PC-3 (cell line): Measurements from ENCODE around the gene SDR42E1. TPM values are rescaled to one million over a fixed set of nuclear protein-coding genes. Genes with fewer than 3 reads are reported as not detected.

Experiments used
- ATAC-seq: fragments of 200-7000 bp; cut with Tn5 transposase; 2 replicates; pipeline ENCODE4 v1.9.1; 2020; ENCODE audit warnings: mild to moderate bottlenecking, moderate library complexity
- BruUV-seq: library from RNA; stranded (reverse); fragments of 400-500 nt; replicated peaks from 2 replicates; lab custom pipeline; 2021; lab: Mats Ljungman, UMichigan
- CTCF ChIA-PET: fragments of 300-600 bp; sonication (Branson Sonifier 250); formaldehyde crosslinking; loops from one replicate; lab custom pipeline; 2022; ENCODE audit warnings: antibody characterized with exemption; lab: Charles Lee
- POLR2A ChIA-PET: fragments of 300-600 bp; sonication (Branson Sonifier 250); formaldehyde crosslinking; loops from one replicate; lab custom pipeline; 2022; ENCODE audit warnings: antibody characterized with exemption; ENCODE audit not compliant: unreplicated experiment; lab: Charles Lee
- DNase-seq: peaks from one replicate; pipeline ENCODE4 v3.0.0-alpha.2; 2015
- H2AFZ ChIP-seq: fragments of 300-600 bp; sonication (generic); 2 replicates; pipeline ENCODE4 v1.6.0; 2016; ENCODE audit warnings: antibody characterized with exemption, low read length
- H3F3A ChIP-seq: fragments of 300-600 bp; sonication (generic); one replicate; pipeline ENCODE4 v1.6.0; 2017; ENCODE audit warnings: antibody characterized with exemption, low read length, control low read depth, mild to moderate bottlenecking; ENCODE audit not compliant: unreplicated experiment
- H3K27ac ChIP-seq: fragments of 300-600 bp; sonication (generic); 2 replicates; pipeline ENCODE4 v1.5.1; 2016; ENCODE audit warnings: mild to moderate bottlenecking, low read length
- H3K27me3 ChIP-seq: fragments of 300-600 bp; sonication (generic); 2 replicates; pipeline ENCODE4 v1.6.1; 2016; ENCODE audit warnings: low read length, mixed read lengths
- H3K36me3 ChIP-seq: fragments of 300-600 bp; sonication (generic); 2 replicates; pipeline ENCODE4 v1.6.1; 2016; ENCODE audit warnings: low read depth, mixed run types, low read length, mixed read lengths
- H3K4me1 ChIP-seq: fragments of 300-600 bp; sonication (generic); 2 replicates; pipeline ENCODE4 v1.5.1; 2016; ENCODE audit warnings: low read length; ENCODE audit not compliant: insufficient read depth
- H3K4me2 ChIP-seq: fragments of 300-600 bp; sonication (generic); 2 replicates; pipeline ENCODE4 v1.6.0; 2016; ENCODE audit warnings: low read length
- H3K4me3 ChIP-seq: fragments of 300-600 bp; sonication (generic); 2 replicates; pipeline ENCODE4 v1.5.1; 2016; ENCODE audit warnings: mild to moderate bottlenecking, low read length, mixed read lengths
- H3K79me2 ChIP-seq: fragments of 300-600 bp; sonication (generic); 2 replicates; pipeline ENCODE4 v1.6.1; 2017; ENCODE audit warnings: low read length, mixed read lengths
- H3K9ac ChIP-seq: fragments of 300-600 bp; sonication (generic); 2 replicates; pipeline ENCODE4 v1.6.0; 2016; ENCODE audit warnings: mild to moderate bottlenecking, low read length
- H3K9me2 ChIP-seq: fragments of 300-600 bp; sonication (generic); replicated peaks from 2 replicates; pipeline ENCODE4 v1.6.1; 2016; ENCODE audit warnings: mixed run types, low read length, mixed read lengths
- H3K9me3 ChIP-seq: fragments of 300-600 bp; sonication (generic); 2 replicates; pipeline ENCODE4 v1.6.1; 2016; ENCODE audit warnings: low read length, mixed read lengths
- H4K20me1 ChIP-seq: fragments of 300-600 bp; sonication (generic); 2 replicates; pipeline ENCODE4 v1.6.1; 2016; ENCODE audit warnings: low read length, mixed read lengths
- EZH2 ChIP-seq: fragments of 300-600 bp; sonication (generic); IDR thresholded peaks from one replicate; pipeline ENCODE4 v1.6.1; 2017; ENCODE audit warnings: antibody characterized with exemption, mild to moderate bottlenecking, low read length; ENCODE audit not compliant: unreplicated experiment
- EZH2phosphoT487 ChIP-seq: fragments of 300-600 bp; sonication (generic); IDR thresholded peaks from 2 replicates; pipeline ENCODE4 v1.6.1; 2018; ENCODE audit warnings: mild to moderate bottlenecking, antibody characterized with exemption, low read length, borderline replicate concordance
- intact Hi-C: fragments of 100-400 bp; cut with micrococcal nuclease; formaldehyde crosslinking; loops from 2 replicates; pipeline ENCODE4 v1.9.0; 2023
- total RNA-seq: library from RNA; depleted of rRNA; stranded (reverse); fragments of >200 nt; gene quantifications from 2 replicates; pipeline ENCODE4 v1.2.3, GENCODE V29; 2014
- TF ChIP-seq, protein P1 (sequence below): fragments of 300-600 bp; sonication (generic); conservative IDR thresholded peaks from 2 replicates; pipeline ENCODE4 v1.5.1; 2017; ENCODE audit warnings: antibody characterized with exemption, low read depth, mild to moderate bottlenecking, low read length

SDR42E1 gene
- total RNA-seq, 1 experiment from 2014 or later: not detected

DNA sequence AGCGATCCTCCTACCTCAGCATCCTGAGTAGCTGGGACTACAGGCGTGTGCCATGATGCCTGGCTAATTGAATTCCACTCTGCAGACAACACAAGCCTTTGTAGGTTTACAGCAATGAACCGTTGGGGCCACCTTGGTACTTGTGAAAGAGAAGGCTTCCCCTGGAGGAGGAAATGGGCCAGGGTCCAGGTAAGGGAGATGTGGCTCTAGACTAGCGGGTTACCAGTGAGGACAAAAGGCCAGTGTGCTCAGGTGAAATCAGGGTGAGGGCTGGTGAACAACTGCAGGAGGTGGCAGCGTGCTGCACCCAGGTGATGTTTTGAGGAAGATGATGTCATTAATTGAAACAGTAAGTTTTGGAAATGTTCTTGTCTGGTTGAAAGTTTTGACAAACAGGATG, 6.7 kb downstream of the SDR42E1 start:
- no peak overlapping the region for H2AFZ ChIP-seq
- 0 out of 2 replicates have a peak, but pooled peaks cover 4% of the 10 kb centered on the region for H3K9me3 ChIP-seq
- intact Hi-C loops: no loop called here
- H3K27me3 ChIP-seq: no peaks in the 10 kb centered on the region
- H3F3A ChIP-seq: no peaks in the 10 kb centered on the region
- H3K9ac ChIP-seq: no peak overlapping the region
- H3K4me3 ChIP-seq: no peak overlapping the region
- no peak overlapping the region for H3K4me2 ChIP-seq
- CTCF ChIA-PET: no interaction called here
- no peaks in the 10 kb centered on the region for H4K20me1 ChIP-seq
- ATAC-seq (no peak), DNase-seq (no peak)
- POLR2A ChIA-PET: no interaction called here
- no TSS peak for BruUV-seq
- H3K36me3 ChIP-seq: no peaks in the 10 kb centered on the region
- TF ChIP-seq, protein P1, sequence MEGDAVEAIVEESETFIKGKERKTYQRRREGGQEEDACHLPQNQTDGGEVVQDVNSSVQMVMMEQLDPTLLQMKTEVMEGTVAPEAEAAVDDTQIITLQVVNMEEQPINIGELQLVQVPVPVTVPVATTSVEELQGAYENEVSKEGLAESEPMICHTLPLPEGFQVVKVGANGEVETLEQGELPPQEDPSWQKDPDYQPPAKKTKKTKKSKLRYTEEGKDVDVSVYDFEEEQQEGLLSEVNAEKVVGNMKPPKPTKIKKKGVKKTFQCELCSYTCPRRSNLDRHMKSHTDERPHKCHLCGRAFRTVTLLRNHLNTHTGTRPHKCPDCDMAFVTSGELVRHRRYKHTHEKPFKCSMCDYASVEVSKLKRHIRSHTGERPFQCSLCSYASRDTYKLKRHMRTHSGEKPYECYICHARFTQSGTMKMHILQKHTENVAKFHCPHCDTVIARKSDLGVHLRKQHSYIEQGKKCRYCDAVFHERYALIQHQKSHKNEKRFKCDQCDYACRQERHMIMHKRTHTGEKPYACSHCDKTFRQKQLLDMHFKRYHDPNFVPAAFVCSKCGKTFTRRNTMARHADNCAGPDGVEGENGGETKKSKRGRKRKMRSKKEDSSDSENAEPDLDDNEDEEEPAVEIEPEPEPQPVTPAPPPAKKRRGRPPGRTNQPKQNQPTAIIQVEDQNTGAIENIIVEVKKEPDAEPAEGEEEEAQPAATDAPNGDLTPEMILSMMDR: no peak
- TF ChIP-seq EZH2phosphoT487 (no peak), EZH2 (no peak)
- H3K9me2 ChIP-seq: no peaks in the 10 kb centered on the region
- H3K79me2 ChIP-seq: no peaks in the 10 kb centered on the region
- no peaks in the 10 kb centered on the region for H3K4me1 ChIP-seq
- H3K27ac ChIP-seq: no peak overlapping the region

DNA sequence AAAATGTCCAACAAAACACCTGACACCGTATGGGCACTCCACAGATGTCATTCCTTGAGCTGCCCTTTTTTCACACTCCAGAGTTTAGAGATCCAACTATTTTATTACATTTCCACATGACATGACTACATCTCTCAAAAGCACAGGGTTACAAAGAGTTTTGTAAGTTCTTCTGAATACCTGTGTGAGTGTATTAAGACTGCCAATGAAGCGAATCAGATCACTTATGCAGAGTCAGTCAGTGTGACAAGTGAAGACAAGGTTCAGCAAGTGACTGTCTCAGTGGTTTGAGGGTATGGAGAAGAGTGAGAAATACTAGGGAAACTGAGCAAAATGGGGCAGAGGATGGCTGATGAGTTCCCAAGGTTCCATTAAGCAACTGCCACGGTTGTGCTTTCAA, 8.4 kb downstream of the SDR42E1 start:
- Histone ChIP-seq H3K27me3 (no peaks in the 10 kb centered on the region), H3F3A (no peaks in the 10 kb centered on the region), H3K9me3 (no peaks in the 10 kb centered on the region), H3K4me2 (no peak overlapping the region), H3K4me1 (peaks cover 6% of the 10 kb centered on the region), H3K4me3 (no peak overlapping the region), H4K20me1 (no peaks in the 10 kb centered on the region), H3K9me2 (no peaks in the 10 kb centered on the region), H3K9ac (no peak overlapping the region), H3K79me2 (no peaks in the 10 kb centered on the region), H2AFZ (no peak overlapping the region), H3K36me3 (no peaks in the 10 kb centered on the region), H3K27ac (no peak overlapping the region)
- ChIA-PET CTCF (no interaction called here), POLR2A (no interaction called here)
- ATAC-seq: no peak
- intact Hi-C loops: no loop called here
- TF ChIP-seq EZH2 (no peak), EZH2phosphoT487 (no peak)
- TF ChIP-seq, protein P1: no peak
- no peak for DNase-seq
- BruUV-seq: no TSS peak

DNA sequence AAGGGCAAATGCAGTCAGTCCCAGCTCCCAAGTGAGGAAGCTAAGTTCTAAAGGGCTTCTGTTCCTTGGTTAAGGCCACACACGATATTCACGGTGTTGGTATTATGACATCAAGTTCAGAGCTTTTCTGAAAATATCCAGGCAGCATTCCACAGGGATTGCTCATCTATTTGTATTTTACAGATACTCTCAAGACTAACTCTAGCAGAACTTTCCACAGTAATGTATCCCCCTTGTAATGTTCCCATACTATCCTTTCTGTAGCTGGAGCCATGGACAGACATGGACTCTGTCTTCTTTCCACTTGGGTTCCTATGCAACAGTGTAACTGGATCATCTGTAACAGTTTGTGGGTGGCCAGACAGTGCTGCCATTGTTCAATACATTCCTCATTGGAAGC, 13.5 kb downstream of the SDR42E1 start:
- no peaks in the 10 kb centered on the region for H3K36me3 ChIP-seq
- no TSS peak for BruUV-seq
- ChIA-PET CTCF (interaction anchor here (1.0 to 1.9 kb wide), 5 partner anchors 19 to 232 kb away, joined by 3 to 28 read pairs (median 7); no protein-coding TSS in a partner anchor), POLR2A (interaction anchor here (0.7 kb wide), 1 partner anchor 537 kb away, joined by 5 read pairs; no protein-coding TSS in a partner anchor)
- peaks cover 38% of the 10 kb centered on the region for H3K4me1 ChIP-seq
- no peaks in the 10 kb centered on the region for H3K9me2 ChIP-seq
- peak overlapping the region; percentile 62 for H3K9ac ChIP-seq
- H3K9me3 ChIP-seq: no peaks in the 10 kb centered on the region
- DNase-seq (peak; percentile 79), ATAC-seq (peak; percentile 51)
- TF ChIP-seq, protein P1: no peak
- TF ChIP-seq EZH2 (no peak), EZH2phosphoT487 (no peak)
- peak overlapping the region; percentile 25; the same call in 1 of the 2 replicates for H3K4me3 ChIP-seq
- H3K4me2 ChIP-seq: peak overlapping the region; percentile 51
- intact Hi-C loops: loop anchor here (1.0 kb wide), 3 partner anchors 57 to 233 kb away; no protein-coding TSS in a partner anchor
- H2AFZ ChIP-seq: no peak overlapping the region
- no peaks in the 10 kb centered on the region for H3K27me3 ChIP-seq
- H4K20me1 ChIP-seq: no peaks in the 10 kb centered on the region
- H3K79me2 ChIP-seq: no peaks in the 10 kb centered on the region
- H3F3A ChIP-seq: no peaks in the 10 kb centered on the region
- H3K27ac ChIP-seq: peak overlapping the region; percentile 92
